HS-5 (cell line): ENCODE measurements around the gene CELSR1.

Source experiments
- DNase-seq: peaks from one replicate; pipeline ENCODE4 v3.0.0-alpha.2; 2012; ENCODE audit warnings: low read depth

CELSR1 gene

GRCh38 chr22:46537225-46537945 is at the start of gene CELSR1:
Gene CELSR1, minus strand, starts transcription at chr22:46537620. Its CDS starts 450 bp downstream, at chr22:46537170.
- DNase-seq, result no peak

GRCh38 chr22:46587061-46587460 is 49.6 kb upstream of the CELSR1 start:
- no peak for DNase-seq

GRCh38 chr22:46586531-46587011 is 49.2 kb upstream of the CELSR1 start:
- no peak for DNase-seq

- DNase-seq, result no peak
Measured at GRCh38 chr22:46586123-46586519, 48.7 kb upstream of the CELSR1 start.

GRCh38 chr22:46585340-46586122 is 48.1 kb upstream of the CELSR1 start:
- DNase-seq, result no peak

GRCh38 chr22:46584081-46584921 is 46.9 kb upstream of the CELSR1 start:
- DNase-seq, result no peak

- DNase-seq, result no peak
Measured at GRCh38 chr22:46583571-46583970, 46.2 kb upstream of the CELSR1 start.

- DNase-seq, result no peak
Measured at GRCh38 chr22:46582281-46582933, 45.0 kb upstream of the CELSR1 start.

GRCh38 chr22:46581538-46582244 is 44.3 kb upstream of the CELSR1 start:
- DNase-seq, result no peak

- no peak for DNase-seq
Measured at GRCh38 chr22:46580940-46581537, 43.6 kb upstream of the CELSR1 start.

- no peak for DNase-seq
Measured at GRCh38 chr22:46579751-46580449, 42.5 kb upstream of the CELSR1 start.

GRCh38 chr22:46578824-46579561 is 41.6 kb upstream of the CELSR1 start:
- no peak for DNase-seq

GRCh38 chr22:46578251-46578823 is 40.9 kb upstream of the CELSR1 start:
- no peak for DNase-seq

- no peak for DNase-seq
Measured at GRCh38 chr22:46577368-46578249, 40.2 kb upstream of the CELSR1 start.

- DNase-seq, result no peak
Measured at GRCh38 chr22:46576556-46577367, 39.3 kb upstream of the CELSR1 start.

GRCh38 chr22:46575911-46576555 is 38.6 kb upstream of the CELSR1 start:
- no peak for DNase-seq
